Mesendoderm (in vitro differentiated cells): ENCODE measurements around the gene TEX14.
A peak's percentile ranks its signal among the peaks of the same experiment; 100 is the strongest.

Experiments used
- DNase-seq: peaks from one replicate; pipeline ENCODE4 v3.0.0; 2013
- H2AK5ac ChIP-seq: 2 replicates; pipeline ENCODE4 v1.6.1; 2013; ENCODE audit warnings: low read length, inconsistent platforms
- H2BK120ac ChIP-seq: 2 replicates; pipeline ENCODE4 v1.6.1; 2013; ENCODE audit warnings: low read depth, mild to moderate bottlenecking, low read length, moderate library complexity, mixed read lengths
- H2BK15ac ChIP-seq: replicated peaks from 2 replicates; pipeline ENCODE4 v1.6.1; 2013; ENCODE audit warnings: low read depth, mild to moderate bottlenecking, moderate library complexity
- H2BK5ac ChIP-seq: 2 replicates; pipeline ENCODE4 v1.6.1; 2013; ENCODE audit warnings: low read length, inconsistent platforms
- H3K18ac ChIP-seq: 2 replicates; pipeline ENCODE4 v1.6.1; 2013; ENCODE audit warnings: mild to moderate bottlenecking, low read length, mixed read lengths
- H3K23ac ChIP-seq: one replicate; pipeline ENCODE4 v1.6.1; 2013; ENCODE audit warnings: low read length
- H3K27ac ChIP-seq: 2 replicates; pipeline ENCODE4 v1.5.1; 2013; ENCODE audit warnings: low read depth, mild to moderate bottlenecking, inconsistent platforms, low read length, moderate library complexity
- H3K27me3 ChIP-seq: 2 replicates; pipeline ENCODE4 v1.6.1; 2013; ENCODE audit warnings: low read length, control low read depth, mild to moderate bottlenecking, inconsistent platforms; ENCODE audit not compliant: insufficient read depth, poor library complexity
- H3K36me3 ChIP-seq: 2 replicates; pipeline ENCODE4 v1.6.1; 2013; ENCODE audit warnings: low read length, inconsistent platforms; ENCODE audit not compliant: control insufficient read depth, insufficient read depth
- H3K4ac ChIP-seq: one replicate; pipeline ENCODE4 v1.6.1; 2013; ENCODE audit warnings: low read depth, mild to moderate bottlenecking, low read length, moderate library complexity
- H3K4me1 ChIP-seq: 2 replicates; pipeline ENCODE4 v1.6.1; 2013; ENCODE audit warnings: low read depth, low read length, inconsistent platforms; ENCODE audit not compliant: control insufficient read depth
- H3K4me2 ChIP-seq: 2 replicates; pipeline ENCODE4 v1.6.1; 2013; ENCODE audit warnings: low read length
- H3K4me3 ChIP-seq: 2 replicates; pipeline ENCODE4 v1.5.1; 2013; ENCODE audit warnings: mild to moderate bottlenecking, low read length
- H3K56ac ChIP-seq: one replicate; pipeline ENCODE4 v1.6.1; 2013; ENCODE audit warnings: low read length
- H3K79me1 ChIP-seq: 2 replicates; pipeline ENCODE4 v1.6.1; 2013; ENCODE audit warnings: low read length, inconsistent platforms
- H3K79me2 ChIP-seq: 2 replicates; pipeline ENCODE4 v1.6.1; 2013; ENCODE audit warnings: mild to moderate bottlenecking, low read length; ENCODE audit not compliant: control insufficient read depth, insufficient read depth
- H3K9ac ChIP-seq: 2 replicates; pipeline ENCODE4 v1.6.1; 2013; ENCODE audit warnings: low read length, inconsistent platforms
- H4K5ac ChIP-seq: one replicate; pipeline ENCODE4 v1.6.1; 2013; ENCODE audit warnings: low read length
- H4K8ac ChIP-seq: one replicate; pipeline ENCODE4 v1.6.1; 2013; ENCODE audit warnings: low read depth, mild to moderate bottlenecking, control low read depth, low read length, moderate library complexity
- WGBS: extraction: QIAGEN DNeasy Blood & Tissue Kit; methylation state at CpG from one replicate; pipeline ENCODE4 v1.1.7; 2013; ENCODE audit warnings: low lambda C conversion rate, missing lambda C conversion rate; ENCODE audit not compliant: insufficient coverage; ENCODE audit errors: extremely low coverage; 5-methylcytosine and 5-hydroxymethylcytosine counted together

The TEX14 gene

DNA sequence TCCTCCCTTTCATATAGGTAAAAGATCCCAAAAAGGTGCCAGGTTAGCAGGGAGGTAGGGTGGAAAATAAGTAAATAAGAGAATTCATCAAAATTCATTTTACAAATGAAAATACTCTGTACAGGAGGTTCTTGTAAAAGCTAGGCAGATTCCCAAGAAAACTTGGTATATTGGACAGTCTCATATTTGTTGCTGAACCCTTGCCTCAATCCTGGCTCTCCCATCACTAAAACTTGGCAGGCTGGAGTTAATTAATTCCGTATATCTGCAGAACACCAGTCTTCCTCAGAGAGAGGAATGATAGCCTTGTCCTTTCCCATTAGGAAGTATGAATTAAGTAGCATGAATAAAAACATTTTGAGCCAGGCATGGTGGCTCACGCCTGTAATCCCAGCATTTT lies 111.2 kb downstream of the TEX14 start:
- H2AK5ac ChIP-seq: no peak overlapping the region
- H3K4ac ChIP-seq: no peak overlapping the region
- no peak overlapping the region for H2BK15ac ChIP-seq
- H3K4me2 ChIP-seq: no peak overlapping the region
- H3K79me1 ChIP-seq: no peaks in the 10 kb centered on the region
- no peaks in the 10 kb centered on the region for H3K4me1 ChIP-seq
- H2BK120ac ChIP-seq: no peak overlapping the region
- H3K23ac ChIP-seq: no peak overlapping the region
- no peak overlapping the region for H2BK5ac ChIP-seq
- no CpG with 5 or more reads among the region's 2 CpGs for WGBS
- H3K4me3 ChIP-seq: no peak overlapping the region
- H3K79me2 ChIP-seq: no peaks in the 10 kb centered on the region
- H4K5ac ChIP-seq: no peak overlapping the region
- H3K56ac ChIP-seq: no peak overlapping the region
- no peaks in the 10 kb centered on the region for H3K36me3 ChIP-seq
- no peak overlapping the region for H3K27ac ChIP-seq
- no peak for DNase-seq
- H3K9ac ChIP-seq: no peak overlapping the region
- H4K8ac ChIP-seq: no peak overlapping the region
- no peak overlapping the region for H3K18ac ChIP-seq
- H3K27me3 ChIP-seq: no peaks in the 10 kb centered on the region

DNA sequence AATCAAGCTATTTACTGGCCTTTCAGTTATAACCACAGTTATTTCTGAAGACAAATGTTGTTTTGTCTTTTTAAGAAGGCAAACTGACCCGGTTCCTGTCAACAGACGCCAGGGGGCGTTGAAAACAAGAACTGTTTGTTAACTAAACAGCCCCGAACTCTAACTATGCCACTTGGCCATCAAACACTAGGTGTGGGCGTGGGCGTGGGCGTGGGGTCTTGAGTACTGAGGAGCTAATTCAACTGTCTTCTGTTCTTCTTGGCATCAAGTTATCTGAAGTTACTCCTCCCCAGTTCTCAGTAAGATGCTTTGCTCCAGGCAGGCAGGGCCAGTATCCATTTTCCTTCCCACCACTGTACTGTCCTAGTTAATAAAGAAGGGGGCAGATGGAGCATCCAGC lies 114.1 kb downstream of the TEX14 start:
- WGBS: no CpG with 5 or more reads among the region's 7 CpGs

DNA sequence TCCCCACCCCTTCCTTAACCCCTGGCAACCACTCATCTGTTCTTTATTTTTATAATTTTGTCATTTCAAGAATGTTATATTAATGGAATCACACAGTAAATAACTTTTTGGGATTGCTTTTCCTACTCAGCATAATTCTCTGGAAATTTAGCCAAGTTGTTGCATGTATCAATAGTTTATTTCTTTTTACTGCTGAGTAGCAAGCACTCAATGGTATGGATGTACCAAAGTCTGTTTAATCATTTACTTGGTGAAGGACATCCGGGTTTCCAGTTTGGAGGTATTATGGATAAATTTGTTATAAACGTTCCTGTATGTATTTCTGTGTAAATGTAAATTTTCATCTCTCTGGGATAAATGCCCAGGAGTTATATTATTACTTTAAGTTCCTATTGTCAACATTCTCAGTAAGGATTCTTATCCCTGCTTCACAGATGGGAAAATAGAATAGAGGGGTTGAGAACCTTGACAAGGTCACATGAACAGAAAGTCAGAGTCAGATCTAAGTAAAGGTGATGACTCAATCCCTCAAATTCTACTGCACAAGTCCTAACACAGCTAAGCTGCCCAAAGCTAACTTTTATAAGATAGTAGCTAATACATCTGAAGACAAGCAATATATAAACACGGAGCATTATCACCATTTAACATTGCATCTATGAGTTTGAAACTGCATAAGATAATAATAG lies 115.0 kb downstream of the TEX14 start:
- Histone ChIP-seq H3K4ac (no peak overlapping the region), H3K23ac (no peak overlapping the region), H3K79me2 (no peaks in the 10 kb centered on the region), H3K27ac (no peak overlapping the region), H3K4me3 (no peak overlapping the region), H3K27me3 (no peaks in the 10 kb centered on the region), H4K5ac (no peak overlapping the region), H3K4me2 (no peak overlapping the region), H4K8ac (no peak overlapping the region), H2AK5ac (no peak overlapping the region), H3K18ac (no peak overlapping the region), H2BK15ac (no peak overlapping the region), H3K56ac (no peak overlapping the region), H2BK5ac (no peak overlapping the region), H3K36me3 (no peaks in the 10 kb centered on the region), H3K9ac (no peak overlapping the region), H2BK120ac (no peak overlapping the region), H3K4me1 (no peaks in the 10 kb centered on the region), H3K79me1 (no peaks in the 10 kb centered on the region)
- no peak for DNase-seq
- no CpG with 5 or more reads among the region's 3 CpGs for WGBS

More for the DNA sequence above, 114.1 kb downstream of the TEX14 start:
- Histone ChIP-seq H3K4me3 (no peak overlapping the region), H3K4me1 (no peaks in the 10 kb centered on the region), H3K4me2 (no peak overlapping the region), H3K56ac (no peak overlapping the region), H3K23ac (no peak overlapping the region), H3K9ac (no peak overlapping the region), H4K8ac (no peak overlapping the region), H3K18ac (no peak overlapping the region), H2BK120ac (no peak overlapping the region), H2BK15ac (no peak overlapping the region), H2BK5ac (no peak overlapping the region), H2AK5ac (no peak overlapping the region), H3K4ac (no peak overlapping the region), H3K79me2 (no peaks in the 10 kb centered on the region), H3K79me1 (no peaks in the 10 kb centered on the region), H3K27me3 (no peaks in the 10 kb centered on the region), H3K27ac (no peak overlapping the region), H3K36me3 (no peaks in the 10 kb centered on the region), H4K5ac (no peak overlapping the region)
- peak; percentile 57 for DNase-seq

DNA sequence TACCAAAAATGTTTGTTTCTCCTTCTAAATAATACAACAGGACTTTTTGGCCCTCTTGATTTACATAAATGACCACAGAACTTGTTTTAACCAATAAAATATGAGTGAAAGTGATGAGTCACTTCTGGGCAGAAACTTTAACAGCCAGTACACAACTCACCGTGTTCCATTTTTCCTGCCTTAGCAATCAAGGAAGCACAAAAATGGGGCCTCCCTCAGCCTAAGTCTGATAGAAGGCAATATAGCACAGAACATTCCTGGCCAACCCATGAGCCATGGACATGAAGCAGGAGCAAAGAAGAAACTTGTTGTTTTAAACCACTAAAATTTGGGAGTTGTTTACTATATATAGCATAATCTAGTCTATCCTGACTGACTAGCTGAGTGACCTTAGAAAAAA lies 116.3 kb downstream of the TEX14 start:
- Histone ChIP-seq H3K27ac (no peak overlapping the region), H3K56ac (no peak overlapping the region), H2BK5ac (no peak overlapping the region), H2AK5ac (no peak overlapping the region), H3K4me1 (no peaks in the 10 kb centered on the region), H2BK120ac (no peak overlapping the region), H3K18ac (no peak overlapping the region), H3K23ac (no peak overlapping the region), H3K27me3 (no peaks in the 10 kb centered on the region), H2BK15ac (no peak overlapping the region), H4K8ac (no peak overlapping the region), H3K9ac (no peak overlapping the region), H3K4me3 (no peak overlapping the region), H3K4me2 (no peak overlapping the region), H3K36me3 (no peaks in the 10 kb centered on the region), H3K79me1 (no peaks in the 10 kb centered on the region), H3K79me2 (no peaks in the 10 kb centered on the region), H4K5ac (no peak overlapping the region), H3K4ac (no peak overlapping the region)
- no peak for DNase-seq
- no CpG with 5 or more reads among the region's 1 CpG for WGBS

DNA sequence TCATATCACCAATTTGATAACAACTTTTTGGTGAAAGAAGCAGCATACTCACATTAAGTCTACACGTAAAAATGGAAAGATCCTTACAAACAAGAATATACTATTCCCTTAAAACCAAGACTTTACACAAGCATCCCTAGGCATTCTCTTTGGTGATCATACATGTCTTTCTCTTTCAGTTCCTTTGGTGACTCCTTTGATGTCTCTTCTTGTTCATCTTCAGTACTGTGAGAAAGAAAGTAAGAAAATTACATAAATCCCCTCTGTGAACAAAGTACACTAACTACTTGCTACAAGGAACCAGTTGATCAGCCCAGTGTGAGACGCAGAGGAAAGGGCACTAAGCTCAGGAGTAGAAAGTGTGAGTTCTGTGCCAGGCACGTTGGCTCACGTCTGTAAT lies 117.8 kb downstream of the TEX14 start:
- H3K27me3 ChIP-seq: no peaks in the 10 kb centered on the region
- no peak overlapping the region for H2AK5ac ChIP-seq
- H3K4me3 ChIP-seq: no peak overlapping the region
- H3K23ac ChIP-seq: no peak overlapping the region
- no peak overlapping the region for H3K4ac ChIP-seq
- no peak overlapping the region for H3K27ac ChIP-seq
- no peak overlapping the region for H2BK15ac ChIP-seq
- H4K5ac ChIP-seq: no peak overlapping the region
- no peak for DNase-seq
- WGBS: no CpG with 5 or more reads among the region's 4 CpGs
- H3K36me3 ChIP-seq: no peaks in the 10 kb centered on the region
- no peaks in the 10 kb centered on the region for H3K4me1 ChIP-seq
- no peak overlapping the region for H2BK120ac ChIP-seq
- H3K79me2 ChIP-seq: no peaks in the 10 kb centered on the region
- no peak overlapping the region for H2BK5ac ChIP-seq
- no peak overlapping the region for H4K8ac ChIP-seq
- no peak overlapping the region for H3K56ac ChIP-seq
- no peak overlapping the region for H3K18ac ChIP-seq
- no peaks in the 10 kb centered on the region for H3K79me1 ChIP-seq
- no peak overlapping the region for H3K4me2 ChIP-seq
- H3K9ac ChIP-seq: no peak overlapping the region

DNA sequence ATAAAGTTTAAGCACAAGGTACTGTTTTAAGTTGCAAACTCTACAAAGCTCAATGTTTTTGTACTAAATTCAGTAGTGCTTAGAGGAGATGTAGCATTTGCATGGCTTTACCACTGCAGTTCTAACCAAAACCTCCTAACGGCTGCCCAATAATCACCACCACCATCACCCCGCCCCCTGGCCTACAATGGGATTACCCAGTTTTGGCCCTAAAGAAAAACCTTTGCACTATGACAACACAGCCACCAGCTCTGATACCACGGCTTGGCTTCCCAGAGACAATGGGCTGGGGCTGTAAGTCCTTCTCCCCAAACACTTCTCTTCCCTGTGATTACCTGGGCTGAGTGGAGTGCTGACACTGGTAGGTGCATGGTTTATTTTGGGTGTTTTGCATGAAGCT lies 119.0 kb downstream of the TEX14 start:
- no CpG with 5 or more reads among the region's 3 CpGs for WGBS
- Histone ChIP-seq H2BK5ac (no peak overlapping the region), H2BK120ac (no peak overlapping the region)

More for the DNA sequence above, 119.0 kb downstream of the TEX14 start:
- Histone ChIP-seq H3K4me1 (no peaks in the 10 kb centered on the region), H2BK15ac (no peak overlapping the region), H3K9ac (no peak overlapping the region), H3K23ac (no peak overlapping the region), H3K27ac (no peak overlapping the region), H3K36me3 (no peaks in the 10 kb centered on the region), H3K18ac (no peak overlapping the region), H3K56ac (no peak overlapping the region), H2AK5ac (no peak overlapping the region), H3K79me2 (no peaks in the 10 kb centered on the region), H3K4me2 (no peak overlapping the region), H4K8ac (no peak overlapping the region), H3K4ac (no peak overlapping the region), H4K5ac (no peak overlapping the region), H3K4me3 (no peak overlapping the region), H3K27me3 (no peaks in the 10 kb centered on the region), H3K79me1 (no peaks in the 10 kb centered on the region)
- peak; percentile 21 for DNase-seq
